ENCODE results near the gene MGP. TPM values are rescaled to one million over a fixed set of nuclear protein-coding genes. Genes with fewer than 3 reads are reported as not detected.

The MGP gene
- total RNA-seq, 1 donor from 2014 or later: 5.5 TPM

DNA sequence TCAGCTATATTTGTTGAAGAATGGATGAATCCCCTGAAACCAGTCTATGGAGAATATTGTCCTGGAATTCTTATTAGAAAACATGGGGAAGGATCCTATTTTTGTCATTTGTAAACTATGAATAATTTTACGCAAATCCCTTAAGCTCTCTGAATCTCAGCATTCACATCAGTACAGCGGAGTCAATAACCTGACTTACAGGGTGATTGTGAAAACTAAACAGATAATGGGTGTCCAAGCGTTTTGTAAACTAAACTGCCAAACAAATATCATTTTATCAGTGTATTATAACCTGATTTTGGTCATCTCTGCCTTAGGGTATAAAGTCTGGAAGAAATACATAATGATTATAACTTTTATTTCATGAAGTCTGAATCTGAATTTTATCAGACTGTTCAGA is 52.3 kb downstream of the MGP start:
- peak; percentile 68 for ATAC-seq
- no peak for DNase-seq (ENCODE audit: low spot score)

Other genes starting within 250 kb of the MGP start
- not detected for gene GUCY2C, start 189.3 kb downstream of the MGP start, total RNA-seq
- 15.9 TPM for gene WBP11, start 82.4 kb downstream of the MGP start, total RNA-seq
- 0.33 TPM for gene C12orf60, start 82.2 kb downstream of the MGP start, total RNA-seq
- gene SMCO3, start 71.7 kb downstream of the MGP start, total RNA-seq: 0.53 TPM
- 27.5 TPM for gene ART4, start 42.3 kb downstream of the MGP start, total RNA-seq
- gene ERP27, start 52.7 kb upstream of the MGP start, total RNA-seq: 0.30 TPM
- gene ARHGDIB, start 75.7 kb upstream of the MGP start, total RNA-seq: 22.3 TPM
- gene PDE6H, start 87.2 kb upstream of the MGP start, total RNA-seq: not detected

Measured in left lobe of liver (tissue), 2 donors.